IPS-18c (cell line): ENCODE measurements around the gene NRXN3.

Experiments used
- H3K4me3 ChIP-seq: 2 replicates; pipeline ENCODE4 v1.7.0; 2013; ENCODE audit warnings: low read depth, mild to moderate bottlenecking, low read length, moderate library complexity; ENCODE audit not compliant: insufficient read depth
- H3K9me3 ChIP-seq: one replicate; pipeline ENCODE4 v1.6.1; 2013; ENCODE audit warnings: mild to moderate bottlenecking, low read length, moderate library complexity; ENCODE audit not compliant: control insufficient read depth, insufficient read depth

Gene NRXN3

GRCh38 chr14:78713716-78714115, 543.5 kb downstream of the NRXN3 start:
- no peaks in the 10 kb centered on the region for H3K9me3 ChIP-seq
- no peak overlapping the region for H3K4me3 ChIP-seq

- H3K4me3 ChIP-seq = no peak overlapping the region
- no peaks in the 10 kb centered on the region for H3K9me3 ChIP-seq
Measured at GRCh38 chr14:78714711-78715110, 544.5 kb downstream of the NRXN3 start.

DNA sequence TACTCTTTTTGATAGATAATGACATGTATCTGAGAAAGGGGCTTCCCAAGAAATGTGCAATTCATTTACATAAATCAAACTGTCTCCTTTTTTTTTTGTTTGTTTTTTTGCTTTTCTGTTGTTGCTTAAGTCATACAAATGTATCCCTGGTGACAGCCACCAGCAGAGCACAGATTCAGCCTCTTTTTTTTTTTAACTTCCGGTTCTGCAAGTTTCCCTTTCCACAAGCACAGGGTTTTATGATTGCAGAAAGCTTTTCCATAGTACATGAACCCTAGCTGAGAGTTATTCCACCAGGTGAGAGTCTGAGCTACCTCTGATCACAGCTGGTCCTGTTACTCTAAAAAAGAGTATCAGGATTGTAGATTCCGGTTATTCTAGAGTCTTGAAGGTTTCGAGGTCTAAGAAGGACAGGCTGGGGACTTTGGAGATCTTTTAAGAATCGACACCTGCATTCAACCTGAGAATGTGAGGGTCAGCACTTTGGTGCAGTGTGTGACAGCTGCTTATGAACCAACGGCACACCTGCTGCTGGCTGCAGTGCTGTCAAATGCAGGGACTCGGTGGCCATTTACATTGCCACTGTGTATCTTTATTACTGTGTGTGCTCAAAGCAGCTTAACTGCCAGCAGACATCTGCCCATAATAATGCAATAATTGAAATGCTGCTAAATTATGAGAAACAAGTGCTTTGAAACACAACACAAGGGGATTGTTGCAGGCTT, 551.7 kb downstream of the NRXN3 start:
- Histone ChIP-seq H3K9me3 (no peaks in the 10 kb centered on the region), H3K4me3 (no peak overlapping the region)

GRCh38 chr14:78725086-78725485, 554.9 kb downstream of the NRXN3 start:
- H3K9me3 ChIP-seq = no peaks in the 10 kb centered on the region
- no peak overlapping the region for H3K4me3 ChIP-seq

DNA sequence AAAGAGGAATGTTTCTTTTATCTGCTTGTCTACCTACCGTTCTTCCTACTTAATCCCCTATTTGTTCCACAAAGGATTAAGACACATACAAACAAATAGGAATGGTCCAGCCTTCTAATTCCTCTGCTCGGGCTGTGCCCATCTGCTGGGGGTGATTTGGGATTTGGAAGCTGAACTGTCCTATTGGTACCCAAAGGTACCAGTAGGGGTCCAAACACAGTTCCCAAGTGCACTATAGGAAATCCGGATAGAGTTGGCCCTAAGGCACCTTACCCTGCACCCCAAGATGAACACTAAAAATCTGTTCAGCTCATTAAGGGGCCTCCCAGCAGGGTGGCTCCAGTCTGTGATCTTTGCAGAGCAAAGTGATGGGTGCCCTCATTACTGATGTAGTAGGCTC, 566.9 kb downstream of the NRXN3 start:
- no peak overlapping the region for H3K4me3 ChIP-seq

DNA sequence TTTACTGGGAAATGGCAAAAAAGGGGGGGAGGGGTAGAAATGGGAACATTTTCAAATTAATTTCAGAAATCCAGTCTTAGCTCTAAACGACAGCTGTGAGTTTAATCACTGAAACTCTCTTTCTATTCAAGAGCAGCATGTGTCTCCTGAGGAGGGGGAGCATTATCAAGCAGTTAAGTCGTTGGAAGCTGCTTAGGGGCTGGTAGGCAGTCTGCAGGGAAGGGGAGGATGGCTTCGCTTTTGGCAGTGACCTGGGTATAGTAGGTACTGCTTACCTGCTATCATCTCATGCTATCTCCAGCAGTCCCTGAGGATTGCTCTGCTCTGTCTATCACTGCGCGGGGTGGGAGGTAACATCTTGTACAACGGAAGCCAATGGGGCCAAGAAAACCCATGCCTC, 567.4 kb downstream of the NRXN3 start:
- no peaks in the 10 kb centered on the region for H3K9me3 ChIP-seq
- no peak overlapping the region for H3K4me3 ChIP-seq

More for the DNA sequence above, 566.9 kb downstream of the NRXN3 start:
- H3K9me3 ChIP-seq = no peaks in the 10 kb centered on the region

- H3K9me3 ChIP-seq = no peaks in the 10 kb centered on the region
- no peak overlapping the region for H3K4me3 ChIP-seq
Measured at GRCh38 chr14:78746086-78746595, 576.0 kb downstream of the NRXN3 start.

- Histone ChIP-seq H3K4me3 (no peak overlapping the region), H3K9me3 (no peaks in the 10 kb centered on the region)
Measured at GRCh38 chr14:78747813-78748212, 577.6 kb downstream of the NRXN3 start.

- Histone ChIP-seq H3K9me3 (no peaks in the 10 kb centered on the region), H3K4me3 (no peak overlapping the region)
Measured at GRCh38 chr14:78752518-78753188, 582.5 kb downstream of the NRXN3 start.

- H3K4me3 ChIP-seq = no peak overlapping the region
Measured at GRCh38 chr14:78754059-78754458, 583.9 kb downstream of the NRXN3 start.

GRCh38 chr14:78758333-78758732, 588.2 kb downstream of the NRXN3 start:
- Histone ChIP-seq H3K4me3 (no peak overlapping the region), H3K9me3 (no peaks in the 10 kb centered on the region)

More at GRCh38 chr14:78754059-78754458, 583.9 kb downstream of the NRXN3 start:
- no peaks in the 10 kb centered on the region for H3K9me3 ChIP-seq

DNA sequence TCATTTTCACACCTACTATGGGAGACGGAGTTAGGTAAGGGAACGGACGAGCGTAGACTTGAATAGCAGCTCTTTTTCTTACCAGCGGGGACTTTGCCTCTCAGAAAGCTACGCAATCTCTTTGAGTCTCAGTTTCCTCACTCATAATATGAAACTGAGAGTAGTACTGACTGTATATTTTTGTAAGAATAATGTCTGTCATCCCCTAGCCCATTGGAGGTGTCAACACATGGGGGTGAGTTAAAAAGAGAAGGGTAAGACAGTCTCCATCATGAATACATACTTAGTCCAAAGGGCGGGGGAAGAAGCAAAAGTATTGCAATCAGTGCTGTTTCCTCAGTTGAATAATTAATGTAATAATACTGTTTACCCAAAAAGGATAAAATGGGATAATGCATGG, 592.2 kb downstream of the NRXN3 start:
- no peak overlapping the region for H3K4me3 ChIP-seq
- H3K9me3 ChIP-seq = no peaks in the 10 kb centered on the region

GRCh38 chr14:78763746-78764145, 593.6 kb downstream of the NRXN3 start:
- Histone ChIP-seq H3K9me3 (no peaks in the 10 kb centered on the region), H3K4me3 (no peak overlapping the region)

DNA sequence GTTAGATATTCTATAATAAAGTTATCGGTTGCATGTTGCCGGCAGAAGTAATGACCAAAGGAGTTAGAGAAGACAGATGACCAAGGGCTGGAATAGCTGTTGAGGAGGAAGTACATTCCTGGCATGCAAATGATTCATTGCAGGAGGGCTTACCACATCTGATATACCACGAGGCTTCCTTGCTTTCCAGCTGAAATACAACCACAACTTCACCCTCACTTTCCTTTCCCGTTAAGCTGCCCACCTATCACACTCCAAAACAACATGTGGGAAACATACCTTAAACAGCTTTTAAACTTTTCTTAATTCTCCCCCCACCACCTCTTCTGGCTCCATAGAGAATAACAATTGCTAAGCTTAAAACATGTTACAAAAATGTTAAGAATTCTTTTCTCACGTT, 594.1 kb downstream of the NRXN3 start:
- Histone ChIP-seq H3K4me3 (no peak overlapping the region), H3K9me3 (no peaks in the 10 kb centered on the region)

DNA sequence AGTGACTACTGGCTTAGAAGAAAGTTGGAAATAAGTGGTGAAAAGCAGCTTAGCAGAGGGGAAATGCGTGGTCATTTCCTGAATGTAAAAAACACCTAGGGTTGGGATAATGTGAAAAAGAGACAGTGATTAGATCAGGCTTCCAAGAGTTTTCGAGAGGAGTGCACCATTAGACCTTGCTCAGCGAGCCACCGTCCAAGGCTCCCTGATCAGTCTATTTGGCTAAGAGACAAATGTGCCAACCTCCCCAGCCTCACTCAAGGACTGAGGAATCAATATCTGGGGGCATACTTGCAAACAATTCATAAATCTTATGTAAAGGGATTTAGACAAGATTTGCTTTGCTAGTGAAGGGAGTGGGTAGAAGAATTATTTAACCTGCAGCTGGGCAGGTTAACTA, 594.5 kb downstream of the NRXN3 start:
- Histone ChIP-seq H3K4me3 (no peak overlapping the region), H3K9me3 (no peaks in the 10 kb centered on the region)

DNA sequence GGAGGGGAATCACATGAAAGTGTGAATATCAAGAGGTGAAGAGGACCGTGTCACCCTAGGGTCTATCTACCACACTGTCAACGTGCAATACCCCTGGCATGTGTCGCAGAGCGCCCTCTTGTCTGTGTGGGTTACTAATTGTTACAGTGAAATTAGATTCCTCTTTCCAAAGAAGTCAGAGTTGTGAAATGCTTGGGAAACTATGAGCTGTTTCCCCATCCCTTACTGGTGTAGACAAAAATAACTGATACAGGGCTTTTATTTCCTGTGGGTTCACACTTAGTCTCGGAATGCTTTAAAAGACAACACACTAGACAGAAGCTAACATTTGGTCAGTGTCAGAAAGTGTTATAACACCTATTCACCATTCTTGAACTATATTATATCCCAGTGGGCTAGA, 597.3 kb downstream of the NRXN3 start:
- Histone ChIP-seq H3K4me3 (no peak overlapping the region), H3K9me3 (no peaks in the 10 kb centered on the region)

DNA sequence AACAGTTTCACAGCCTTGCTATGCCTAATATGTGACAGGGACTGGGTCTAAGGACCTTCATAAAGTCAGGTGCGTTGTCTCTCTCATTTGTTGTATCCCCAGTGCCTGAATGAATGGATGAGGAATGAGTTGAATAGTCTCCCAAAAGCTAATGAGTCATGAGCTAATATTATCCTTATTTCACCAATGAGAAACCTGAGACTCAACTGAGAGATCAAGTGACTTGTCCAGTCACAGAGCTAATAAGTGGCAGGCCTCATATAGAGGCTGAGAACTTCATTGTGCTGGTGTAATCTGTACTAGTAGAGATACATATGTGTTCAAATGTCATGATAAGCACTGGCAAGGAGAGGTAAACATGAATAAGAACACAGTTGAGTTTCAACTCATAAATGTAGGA, 612.4 kb downstream of the NRXN3 start:
- H3K4me3 ChIP-seq = no peak overlapping the region
- no peaks in the 10 kb centered on the region for H3K9me3 ChIP-seq

GRCh38 chr14:78785265-78785664, 615.1 kb downstream of the NRXN3 start:
- Histone ChIP-seq H3K9me3 (no peaks in the 10 kb centered on the region), H3K4me3 (no peak overlapping the region)
